ENCODE data around the gene PJA2. TPM values are rescaled to one million over a fixed set of nuclear protein-coding genes. Genes with fewer than 3 reads are reported as not detected.

The PJA2 gene
- total RNA-seq, 2 donors from 2014 or later, result 94.8 to 119 TPM

DNA sequence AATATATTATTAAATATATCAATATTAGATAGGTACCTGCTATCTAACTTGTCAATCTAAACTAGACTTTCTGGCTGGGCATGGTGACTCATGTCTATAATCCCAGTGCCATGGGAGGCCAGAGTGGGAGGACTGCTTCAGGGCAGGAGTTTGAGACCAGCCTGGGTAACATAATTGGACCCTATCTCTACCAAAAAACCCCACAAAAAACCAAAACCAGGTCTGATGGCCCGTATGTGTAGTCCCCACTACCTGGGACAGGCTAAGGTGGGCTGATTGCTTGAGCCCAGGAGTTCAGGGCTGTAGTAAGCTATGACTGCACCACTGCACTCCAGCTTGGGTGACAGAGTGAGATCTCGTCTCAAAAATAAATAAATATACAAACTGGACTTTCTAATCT is 55.0 kb downstream of the PJA2 start:
- no peak overlapping the region for H3K4me3 ChIP-seq
- DNase-seq (ENCODE audit: low spot score), result no peak

DNA sequence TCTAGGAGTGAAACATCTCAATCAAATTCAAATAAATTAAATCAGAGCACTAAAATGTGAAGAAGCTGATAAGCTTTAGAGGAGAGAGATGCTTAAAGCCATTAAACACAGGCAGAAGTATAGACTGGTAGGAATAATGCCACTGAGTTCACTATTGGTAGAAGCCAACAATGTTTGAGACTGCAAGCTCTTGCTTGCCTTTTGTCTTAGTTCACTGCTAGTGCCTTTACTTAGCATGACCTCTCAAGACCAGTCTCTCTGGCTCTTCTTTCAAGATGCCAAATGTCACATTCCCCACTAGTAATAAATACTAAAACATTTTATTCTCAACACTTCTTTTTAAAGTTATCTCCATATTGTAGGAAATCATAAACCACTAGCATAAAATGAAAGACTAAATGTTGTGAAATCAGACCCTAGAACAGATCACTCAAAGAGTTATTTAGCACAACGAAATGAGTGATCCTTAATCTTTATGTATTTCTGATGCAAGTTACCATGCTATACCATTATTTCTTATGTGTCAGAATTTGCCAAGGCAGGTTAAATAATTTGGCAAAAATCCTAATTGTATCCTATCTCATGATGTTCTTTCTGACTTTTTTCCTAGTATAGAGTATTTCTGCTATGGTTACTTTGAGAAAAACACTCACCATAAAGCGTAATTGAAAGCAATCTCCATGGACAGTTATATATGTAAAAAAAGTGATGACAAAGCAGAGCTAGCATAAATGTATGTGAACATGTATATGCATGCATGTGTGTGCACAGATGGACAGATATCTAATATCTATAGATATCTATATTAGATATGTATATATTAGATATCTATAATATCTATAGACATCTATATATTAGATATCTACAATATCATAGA is 57.5 kb downstream of the PJA2 start:
- no peak overlapping the region for H3K27ac ChIP-seq
- no peaks in the 10 kb centered on the region for H3K4me1 ChIP-seq (replicated peaks)
- H3K36me3 ChIP-seq, result no peaks in the 10 kb centered on the region
- H3K9me3 ChIP-seq, result no peaks in the 10 kb centered on the region
- no peak for DNase-seq (ENCODE audit: low spot score)
- WGBS, result 97% methylated on average over 2 of the region's 2 CpGs
- H3K27me3 ChIP-seq (replicated peaks; ENCODE audit: insufficient read depth), result no peaks in the 10 kb centered on the region
- no peak overlapping the region for H3K4me3 ChIP-seq
- intact Hi-C loops (cut with DNase I), result no loop called here
- no peak for TF ChIP-seq POLR2AphosphoS5 (IDR thresholded peaks at IDR 0.05)
- TF ChIP-seq POLR2A (IDR thresholded peaks at IDR 0.05), result no peak
- TF ChIP-seq, protein P1, sequence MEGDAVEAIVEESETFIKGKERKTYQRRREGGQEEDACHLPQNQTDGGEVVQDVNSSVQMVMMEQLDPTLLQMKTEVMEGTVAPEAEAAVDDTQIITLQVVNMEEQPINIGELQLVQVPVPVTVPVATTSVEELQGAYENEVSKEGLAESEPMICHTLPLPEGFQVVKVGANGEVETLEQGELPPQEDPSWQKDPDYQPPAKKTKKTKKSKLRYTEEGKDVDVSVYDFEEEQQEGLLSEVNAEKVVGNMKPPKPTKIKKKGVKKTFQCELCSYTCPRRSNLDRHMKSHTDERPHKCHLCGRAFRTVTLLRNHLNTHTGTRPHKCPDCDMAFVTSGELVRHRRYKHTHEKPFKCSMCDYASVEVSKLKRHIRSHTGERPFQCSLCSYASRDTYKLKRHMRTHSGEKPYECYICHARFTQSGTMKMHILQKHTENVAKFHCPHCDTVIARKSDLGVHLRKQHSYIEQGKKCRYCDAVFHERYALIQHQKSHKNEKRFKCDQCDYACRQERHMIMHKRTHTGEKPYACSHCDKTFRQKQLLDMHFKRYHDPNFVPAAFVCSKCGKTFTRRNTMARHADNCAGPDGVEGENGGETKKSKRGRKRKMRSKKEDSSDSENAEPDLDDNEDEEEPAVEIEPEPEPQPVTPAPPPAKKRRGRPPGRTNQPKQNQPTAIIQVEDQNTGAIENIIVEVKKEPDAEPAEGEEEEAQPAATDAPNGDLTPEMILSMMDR (IDR thresholded peaks at IDR 0.05), result no peak

More for the DNA sequence above, 55.0 kb downstream of the PJA2 start:
- Histone ChIP-seq H3K27ac (no peak overlapping the region), H3K27me3 (replicated peaks; ENCODE audit: insufficient read depth) (no peaks in the 10 kb centered on the region), H3K36me3 (no peaks in the 10 kb centered on the region), H3K4me1 (replicated peaks) (no peaks in the 10 kb centered on the region), H3K9me3 (no peaks in the 10 kb centered on the region)
- intact Hi-C loops (cut with DNase I), result no loop called here
- TF ChIP-seq, protein P1 (IDR thresholded peaks at IDR 0.05), result no peak
- TF ChIP-seq POLR2A (IDR thresholded peaks at IDR 0.05) (no peak), POLR2AphosphoS5 (IDR thresholded peaks at IDR 0.05) (no peak)
- WGBS, result 75% methylated on average over 2 of the region's 2 CpGs

DNA sequence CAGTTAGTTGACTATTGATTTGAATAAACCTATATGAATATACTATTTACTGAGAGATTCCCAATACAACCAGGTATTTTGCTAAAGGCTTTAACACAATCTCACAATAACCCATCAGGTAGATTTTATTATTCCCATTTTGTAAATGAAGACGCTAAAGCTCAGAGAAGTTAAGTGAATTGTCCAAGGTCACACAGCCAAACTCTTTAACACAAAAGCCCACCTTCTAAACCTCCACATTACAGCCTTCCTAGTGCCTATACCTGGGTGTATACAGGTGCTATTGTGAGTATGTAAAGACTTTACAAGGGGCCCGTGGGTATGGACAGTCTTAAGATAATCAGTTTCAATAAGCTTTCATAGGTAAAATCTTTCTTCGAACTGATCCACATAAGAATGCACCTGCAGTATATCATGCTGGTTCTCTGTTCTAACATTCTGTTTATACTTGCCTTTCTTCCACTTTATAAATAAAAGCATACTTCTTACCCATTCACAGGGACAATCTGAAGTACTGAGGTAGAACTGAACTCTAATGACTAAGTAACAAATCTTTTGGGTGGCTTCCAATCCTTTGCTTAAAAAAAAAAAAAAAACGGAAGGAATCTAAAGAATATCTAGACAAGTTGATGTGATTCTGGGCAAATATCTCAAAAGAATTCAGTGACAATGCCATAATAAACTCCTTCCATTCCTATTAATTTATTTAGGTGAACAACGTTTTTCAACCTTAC is 59.1 kb downstream of the PJA2 start:
- no peaks in the 10 kb centered on the region for H3K27me3 ChIP-seq (replicated peaks; ENCODE audit: insufficient read depth)
- H3K27ac ChIP-seq, result no peak overlapping the region
- no peak overlapping the region for H3K4me3 ChIP-seq
- 62% methylated on average over 5 of the region's 5 CpGs for WGBS
- no peaks in the 10 kb centered on the region for H3K36me3 ChIP-seq
- intact Hi-C loops (cut with DNase I), result no loop called here
- no peaks in the 10 kb centered on the region for H3K4me1 ChIP-seq (replicated peaks)
- DNase-seq (ENCODE audit: low spot score), result no peak
- TF ChIP-seq, protein P1 (IDR thresholded peaks at IDR 0.05), result no peak
- TF ChIP-seq POLR2AphosphoS5 (IDR thresholded peaks at IDR 0.05), result no peak
- no peak for TF ChIP-seq POLR2A (IDR thresholded peaks at IDR 0.05)
- H3K9me3 ChIP-seq, result no peaks in the 10 kb centered on the region

DNA sequence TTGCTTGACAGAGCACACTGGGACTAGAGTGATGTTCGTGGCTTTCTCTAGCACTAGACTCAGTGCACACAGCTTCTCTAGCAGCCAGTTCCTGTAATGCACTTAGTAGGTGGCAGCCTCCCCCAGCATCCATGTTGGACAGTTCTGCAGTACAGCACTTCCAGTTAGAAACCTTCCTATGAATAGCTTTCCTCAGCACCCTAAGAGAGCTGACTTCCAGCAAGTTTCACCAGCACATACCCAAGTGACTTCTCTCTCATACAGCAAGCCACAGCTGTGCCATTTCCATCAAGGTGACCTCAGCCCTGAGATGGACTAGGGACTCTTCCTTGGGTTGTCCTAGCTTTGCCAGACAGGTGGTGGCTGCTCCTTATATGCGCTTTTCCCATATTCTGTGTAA is 60.4 kb downstream of the PJA2 start:
- TF ChIP-seq, protein P1 (IDR thresholded peaks at IDR 0.05), result no peak
- TF ChIP-seq POLR2AphosphoS5 (IDR thresholded peaks at IDR 0.05) (no peak), POLR2A (IDR thresholded peaks at IDR 0.05) (no peak)
- H3K9me3 ChIP-seq, result no peaks in the 10 kb centered on the region
- H3K4me3 ChIP-seq, result no peak overlapping the region
- no peak overlapping the region for H3K27ac ChIP-seq
- no peak for DNase-seq (ENCODE audit: low spot score)
- whole genome bisulfite sequencing, result 88% methylated on average over 2 of the region's 2 CpGs
- H3K27me3 ChIP-seq (replicated peaks; ENCODE audit: insufficient read depth), result no peaks in the 10 kb centered on the region
- H3K4me1 ChIP-seq (replicated peaks), result no peaks in the 10 kb centered on the region
- intact Hi-C loops (cut with DNase I), result no loop called here
- no peaks in the 10 kb centered on the region for H3K36me3 ChIP-seq
